ENCODE measurements around the gene MTMR11.
"Not testable (repeated sequence)": the region's sequence is repeated elsewhere in the genome, so short reads cannot be mapped to it uniquely, and the experiment has no call there.

The MTMR11 gene

GRCh38 chr1:149936170-149936991 lies at the start of gene MTMR11:
Gene MTMR11, minus strand, starts transcription at chr1:149936879. Its CDS starts 232 bp downstream, at chr1:149936647.
- DNase-seq (ENCODE audit: low read depth): no peak

GRCh38 chr1:149979972-149980540 lies 43.4 kb upstream of the MTMR11 start:
- DNase-seq (ENCODE audit: low read depth): no peak

- no peak for DNase-seq (ENCODE audit: low read depth)
Observed at GRCh38 chr1:149979245-149979971, 42.7 kb upstream of the MTMR11 start.

GRCh38 chr1:149978547-149979023 lies 41.9 kb upstream of the MTMR11 start:
- DNase-seq (ENCODE audit: low read depth): no peak

GRCh38 chr1:149977345-149977744 lies 40.7 kb upstream of the MTMR11 start:
- no peak for DNase-seq (ENCODE audit: low read depth)

- no peak for DNase-seq (ENCODE audit: low read depth)
Observed at GRCh38 chr1:149972547-149972946, 35.9 kb upstream of the MTMR11 start.

- DNase-seq (ENCODE audit: low read depth): no peak
Observed at GRCh38 chr1:149967646-149968045, 31.0 kb upstream of the MTMR11 start.

- DNase-seq (ENCODE audit: low read depth): no peak
Observed at GRCh38 chr1:149967041-149967440, 30.4 kb upstream of the MTMR11 start.

GRCh38 chr1:149966405-149966804 lies 29.7 kb upstream of the MTMR11 start:
- DNase-seq (ENCODE audit: low read depth): no peak

- DNase-seq (ENCODE audit: low read depth): no peak
Observed at GRCh38 chr1:149965440-149965839, 28.8 kb upstream of the MTMR11 start.

- DNase-seq (ENCODE audit: low read depth): no peak
Observed at GRCh38 chr1:149963358-149963757, 26.7 kb upstream of the MTMR11 start.

- DNase-seq (ENCODE audit: low read depth): no peak
Observed at GRCh38 chr1:149962736-149963135, 26.1 kb upstream of the MTMR11 start.

- peak; percentile 7 for DNase-seq (ENCODE audit: low read depth)
Observed at GRCh38 chr1:149962039-149962647, 25.5 kb upstream of the MTMR11 start.

- DNase-seq (ENCODE audit: low read depth): not testable (repeated sequence)
Observed at GRCh38 chr1:149957548-149957947, 20.9 kb upstream of the MTMR11 start.

GRCh38 chr1:149949911-149950310 lies 13.2 kb upstream of the MTMR11 start:
- DNase-seq (ENCODE audit: low read depth): no peak

- no peak for DNase-seq (ENCODE audit: low read depth)
Observed at GRCh38 chr1:149945206-149945605, 8.5 kb upstream of the MTMR11 start.

GRCh38 chr1:149942885-149943284 lies 6.2 kb upstream of the MTMR11 start:
- no peak for DNase-seq (ENCODE audit: low read depth)

- DNase-seq (ENCODE audit: low read depth): no peak
Observed at GRCh38 chr1:149942207-149942606, 5.5 kb upstream of the MTMR11 start.

GRCh38 chr1:149940427-149940826 lies 3.7 kb upstream of the MTMR11 start:
- DNase-seq (ENCODE audit: low read depth): no peak

- DNase-seq (ENCODE audit: low read depth): not testable (repeated sequence)
Observed at GRCh38 chr1:149938668-149939003, 2.0 kb upstream of the MTMR11 start.

GRCh38 chr1:149937759-149938158 lies 1.1 kb upstream of the MTMR11 start:
- no peak for DNase-seq (ENCODE audit: low read depth)

- DNase-seq (ENCODE audit: low read depth): no peak
Observed at GRCh38 chr1:149936992-149937705, 470 bp upstream of the MTMR11 start.
